ENCODE results near the gene RRP1B. TPM values are rescaled to one million over a fixed set of nuclear protein-coding genes. Genes with fewer than 3 reads are reported as not detected.
A peak's percentile ranks its signal among the peaks of the same experiment; 100 is the strongest.

The RRP1B gene
- total RNA-seq, 2 donors from 2014 or later: 17.6 to 31.5 TPM

- TF ChIP-seq CTCF (IDR thresholded peaks at IDR 0.05): no peak
- H3K27ac ChIP-seq: no peak overlapping the region
- ATAC-seq (ENCODE audit: insufficient number of reproducible peaks, low FRiP score, low read depth) (no peak), DNase-seq (ENCODE audit: low spot score) (no peak)
- H3K36me3 ChIP-seq: no peaks in the 10 kb centered on the region
- H3K27me3 ChIP-seq (replicated peaks; ENCODE audit: insufficient read depth): no peaks in the 10 kb centered on the region
- H3K4me1 ChIP-seq (ENCODE audit: control insufficient read depth in 1 of 2, low read depth in 2 of 2): peaks cover 21 to 34% of the 10 kb centered on the region in 2 donors
- no peaks in the 10 kb centered on the region for H3K9me3 ChIP-seq
- no peak overlapping the region for H3K4me3 ChIP-seq
Measured at GRCh38 chr21:43716376-43717165, 57.2 kb downstream of the RRP1B start.

DNA sequence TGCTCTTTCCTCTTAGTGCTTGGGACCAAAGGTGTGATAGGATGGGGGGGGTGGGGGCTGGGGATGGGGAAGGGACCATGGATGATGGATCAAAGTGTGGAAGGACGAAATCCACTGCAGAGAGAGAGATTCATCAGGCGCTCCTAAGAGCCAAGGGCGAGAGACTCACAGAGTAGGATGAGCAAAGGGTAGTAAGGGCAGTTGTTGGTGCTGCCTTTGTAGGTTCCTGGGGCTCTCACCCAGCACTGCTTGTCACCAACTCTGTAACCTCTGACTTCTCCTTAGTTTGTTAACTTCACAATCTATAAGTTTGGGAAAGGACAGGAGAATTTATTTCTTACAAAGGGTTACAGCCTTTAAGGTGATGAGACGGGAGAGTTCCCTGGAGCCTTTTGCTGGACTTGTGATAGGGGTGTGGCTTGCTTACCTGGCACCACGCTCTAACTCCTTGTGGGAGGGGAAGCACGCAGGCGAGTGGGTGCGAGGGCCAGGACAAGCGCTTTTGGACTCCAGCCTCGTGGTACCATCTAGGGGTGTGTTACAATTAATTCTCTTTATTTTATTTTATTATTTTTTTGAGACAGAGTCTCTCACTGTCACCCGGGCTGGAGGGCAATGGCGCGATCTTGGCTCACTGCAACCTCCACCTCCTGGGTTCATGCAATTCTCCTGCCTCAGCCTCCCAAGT lies 58.0 kb downstream of the RRP1B start:
- H3K27ac ChIP-seq: no peak overlapping the region

GRCh38 chr21:43717967-43718871 lies 58.9 kb downstream of the RRP1B start:
- H3K4me3 ChIP-seq: peak overlapping the region; percentile 87
- H3K27me3 ChIP-seq (replicated peaks; ENCODE audit: insufficient read depth): no peaks in the 10 kb centered on the region
- ATAC-seq (ENCODE audit: insufficient number of reproducible peaks, low FRiP score, low read depth): peak; percentile 7
- no peak for TF ChIP-seq CTCF (IDR thresholded peaks at IDR 0.05)
- no peak for DNase-seq (ENCODE audit: low spot score)
- H3K9me3 ChIP-seq: no peaks in the 10 kb centered on the region
- peaks cover 19 to 34% of the 10 kb centered on the region in 2 donors for H3K4me1 ChIP-seq (ENCODE audit: control insufficient read depth in 1 of 2, low read depth in 2 of 2)
- H3K27ac ChIP-seq: peak overlapping the region in 1 of 2 donors; percentile 77
- no peaks in the 10 kb centered on the region for H3K36me3 ChIP-seq

More for the DNA sequence above, 58.0 kb downstream of the RRP1B start:
- TF ChIP-seq CTCF (IDR thresholded peaks at IDR 0.05): no peak
- Histone ChIP-seq H3K4me1 (ENCODE audit: control insufficient read depth in 1 of 2, low read depth in 2 of 2) (peaks cover 24 to 38% of the 10 kb centered on the region in 2 donors), H3K9me3 (no peaks in the 10 kb centered on the region), H3K36me3 (no peaks in the 10 kb centered on the region), H3K27me3 (replicated peaks; ENCODE audit: insufficient read depth) (no peaks in the 10 kb centered on the region), H3K4me3 (no peak overlapping the region)
- no peak for ATAC-seq (ENCODE audit: insufficient number of reproducible peaks, low FRiP score, low read depth)
- no peak for DNase-seq (ENCODE audit: low spot score)

DNA sequence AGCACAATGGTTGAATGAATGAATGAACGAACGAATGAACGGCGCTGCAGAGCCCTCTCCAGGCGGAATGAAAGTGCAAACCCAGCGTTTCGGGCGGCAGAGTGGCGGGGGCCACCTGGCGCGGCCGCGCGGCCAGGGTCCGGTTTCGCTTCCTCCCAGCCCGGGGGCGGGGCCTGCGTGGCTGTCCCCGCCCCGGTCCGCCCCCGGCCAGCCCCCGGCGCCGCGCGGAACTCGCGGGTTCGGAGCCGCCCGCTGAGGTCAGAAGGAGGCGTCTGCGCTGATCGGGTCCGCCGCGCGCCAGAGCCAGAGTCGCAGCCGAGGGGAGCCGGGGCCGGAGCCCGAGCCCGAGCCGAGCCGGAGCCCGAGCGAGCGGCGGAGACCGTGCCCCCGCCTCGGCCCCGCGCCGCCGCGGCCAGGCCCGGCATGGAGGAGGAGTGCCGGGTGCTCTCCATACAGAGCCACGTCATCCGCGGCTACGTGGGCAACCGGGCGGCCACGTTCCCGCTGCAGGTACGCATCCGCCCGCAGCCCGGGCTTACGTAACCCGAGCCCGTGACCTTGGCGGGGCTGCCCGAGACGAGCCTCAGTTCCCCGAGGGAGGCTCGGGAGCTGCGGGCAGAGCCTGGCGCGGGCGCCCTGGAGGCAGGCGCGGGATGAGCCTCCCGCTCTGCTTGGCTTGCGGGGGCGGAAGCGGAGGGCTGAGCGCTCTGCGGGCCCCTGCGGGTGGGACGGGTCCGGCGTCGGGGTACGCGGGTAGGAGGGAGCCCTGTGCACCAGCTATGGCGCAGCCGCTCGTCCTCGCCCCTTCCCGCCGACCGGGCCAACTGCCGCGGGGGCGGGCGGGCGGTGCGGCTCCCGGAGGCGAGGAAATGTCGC lies 59.8 kb downstream of the RRP1B start, which contains the start of gene PDXK:
TSS of gene PDXK (plus strand) at position 258 of the 876 bp plus-strand sequence. CDS start at position 424, 166 bp downstream.
- H3K4me3 ChIP-seq: peak within 1 kb of the TSS; percentile 87
- no peak for TF ChIP-seq CTCF (IDR thresholded peaks at IDR 0.05)
- DNase-seq (ENCODE audit: low spot score) (no peak), ATAC-seq (ENCODE audit: insufficient number of reproducible peaks, low FRiP score, low read depth) (peak; percentile 78)
- no peaks in the 10 kb centered on the region for H3K9me3 ChIP-seq
- no peaks in the 10 kb centered on the region for H3K27me3 ChIP-seq (replicated peaks; ENCODE audit: insufficient read depth)
- peaks cover 19 to 34% of the 10 kb centered on the region in 2 donors for H3K4me1 ChIP-seq (ENCODE audit: control insufficient read depth in 1 of 2, low read depth in 2 of 2)
- peak within 1 kb of the TSS; percentile 65 to 77 for H3K27ac ChIP-seq
- H3K36me3 ChIP-seq: no peaks in the 10 kb centered on the region

Data from thoracic aorta (tissue), 2 donors.